GM12801 (cell line): ENCODE measurements around the gene SMC1A.

Experiments
- TF ChIP-seq, protein P1 (sequence below): IDR thresholded peaks from one replicate; pipeline ENCODE4 v1.5.1; 2011; ENCODE audit warnings: control low read depth; ENCODE audit not compliant: insufficient read length; ENCODE audit errors: extremely low read depth

SMC1A gene

DNA sequence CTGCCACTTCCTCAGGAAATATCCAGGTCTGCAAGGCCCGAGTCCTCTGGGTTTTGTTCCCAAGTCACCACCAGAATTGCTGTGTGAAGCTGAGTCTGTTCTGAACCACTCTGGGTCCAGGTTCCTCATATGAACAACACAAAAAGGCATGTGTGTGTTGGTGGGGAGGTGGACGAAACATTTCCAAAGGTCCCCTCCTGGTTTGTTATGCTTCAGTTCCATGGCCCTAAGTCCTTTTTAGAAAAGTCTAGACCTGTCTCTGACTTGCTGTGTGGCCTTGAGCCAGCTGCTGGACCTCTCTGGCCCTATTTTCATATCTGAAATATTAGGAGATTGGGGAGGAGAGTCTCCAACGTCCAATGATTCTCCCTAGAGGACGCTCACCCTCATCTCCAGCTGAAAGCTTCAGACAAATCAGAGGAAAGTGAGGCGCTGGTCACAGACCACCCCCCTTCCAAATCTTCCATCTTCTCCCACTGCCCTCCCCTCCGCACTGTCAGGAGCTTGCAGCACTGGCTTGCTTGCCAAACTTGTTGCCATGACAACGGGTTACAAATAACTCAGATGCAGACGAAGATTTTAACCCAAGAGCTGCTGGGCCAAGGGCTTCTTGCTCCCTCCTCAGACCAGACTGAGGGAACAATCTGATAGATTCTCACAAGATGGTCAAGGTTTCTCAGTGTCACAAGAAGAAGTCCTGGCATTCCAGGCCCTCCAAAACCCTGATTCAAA is 64.5 kb downstream of the SMC1A start:
- TF ChIP-seq, protein P1, sequence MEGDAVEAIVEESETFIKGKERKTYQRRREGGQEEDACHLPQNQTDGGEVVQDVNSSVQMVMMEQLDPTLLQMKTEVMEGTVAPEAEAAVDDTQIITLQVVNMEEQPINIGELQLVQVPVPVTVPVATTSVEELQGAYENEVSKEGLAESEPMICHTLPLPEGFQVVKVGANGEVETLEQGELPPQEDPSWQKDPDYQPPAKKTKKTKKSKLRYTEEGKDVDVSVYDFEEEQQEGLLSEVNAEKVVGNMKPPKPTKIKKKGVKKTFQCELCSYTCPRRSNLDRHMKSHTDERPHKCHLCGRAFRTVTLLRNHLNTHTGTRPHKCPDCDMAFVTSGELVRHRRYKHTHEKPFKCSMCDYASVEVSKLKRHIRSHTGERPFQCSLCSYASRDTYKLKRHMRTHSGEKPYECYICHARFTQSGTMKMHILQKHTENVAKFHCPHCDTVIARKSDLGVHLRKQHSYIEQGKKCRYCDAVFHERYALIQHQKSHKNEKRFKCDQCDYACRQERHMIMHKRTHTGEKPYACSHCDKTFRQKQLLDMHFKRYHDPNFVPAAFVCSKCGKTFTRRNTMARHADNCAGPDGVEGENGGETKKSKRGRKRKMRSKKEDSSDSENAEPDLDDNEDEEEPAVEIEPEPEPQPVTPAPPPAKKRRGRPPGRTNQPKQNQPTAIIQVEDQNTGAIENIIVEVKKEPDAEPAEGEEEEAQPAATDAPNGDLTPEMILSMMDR: no peak

DNA sequence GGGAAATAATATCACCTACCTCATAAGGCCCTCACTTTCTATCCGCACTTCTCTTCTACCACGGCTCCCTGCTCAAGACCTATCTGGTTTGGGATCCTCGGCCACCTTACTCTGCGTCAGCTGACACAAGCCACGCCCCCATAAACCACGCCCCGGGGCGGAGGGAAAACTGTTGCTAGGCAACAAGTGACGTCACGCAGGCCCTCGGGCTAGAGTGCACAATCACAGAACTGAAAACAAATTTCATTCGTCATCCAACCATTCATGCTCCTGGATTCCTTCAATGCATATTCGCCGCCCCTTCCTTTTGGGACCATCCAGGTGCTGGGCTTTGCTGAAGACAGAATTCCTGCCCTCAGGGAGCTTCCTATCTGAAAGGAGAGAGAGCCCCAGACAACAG is 66.3 kb downstream of the SMC1A start:
- TF ChIP-seq, protein P1: no peak

DNA sequence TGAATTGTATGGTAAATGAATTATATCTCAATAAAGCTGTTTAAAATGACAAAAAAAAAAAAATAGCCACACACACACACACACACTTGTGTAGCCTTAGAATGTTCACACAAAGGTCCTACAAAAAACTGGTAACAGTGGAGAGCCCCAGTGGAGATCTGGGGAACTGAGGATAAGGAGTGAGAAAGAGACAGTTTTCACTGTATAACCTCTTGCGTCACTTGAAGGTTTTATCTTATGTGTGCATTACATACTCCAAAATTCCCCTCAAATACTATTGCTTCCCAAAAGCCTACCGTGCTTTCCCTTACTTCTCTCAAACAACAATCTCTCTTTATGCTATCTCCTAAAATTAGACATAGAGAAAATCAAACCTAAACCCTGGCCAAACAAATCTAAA is 67.8 kb downstream of the SMC1A start:
- TF ChIP-seq, protein P1: no peak

DNA sequence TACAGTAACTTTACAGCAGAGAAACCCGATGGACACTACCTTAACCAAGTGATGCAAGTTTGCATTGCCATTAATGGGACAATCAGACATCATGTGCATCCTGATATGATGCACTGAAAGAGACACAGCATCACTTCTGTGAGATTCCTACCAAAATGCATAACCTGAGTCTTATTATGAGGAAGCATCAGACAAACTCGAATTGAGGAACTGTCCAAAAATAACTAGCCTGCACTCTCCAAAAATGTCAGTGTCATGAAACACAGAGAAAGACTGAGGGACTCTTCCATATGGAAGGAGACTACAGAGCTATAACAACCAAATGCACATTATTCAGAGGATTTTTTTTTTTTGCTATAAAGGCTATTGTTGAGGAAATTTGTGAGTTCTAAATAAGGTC is 74.5 kb downstream of the SMC1A start:
- TF ChIP-seq, protein P1: no peak

DNA sequence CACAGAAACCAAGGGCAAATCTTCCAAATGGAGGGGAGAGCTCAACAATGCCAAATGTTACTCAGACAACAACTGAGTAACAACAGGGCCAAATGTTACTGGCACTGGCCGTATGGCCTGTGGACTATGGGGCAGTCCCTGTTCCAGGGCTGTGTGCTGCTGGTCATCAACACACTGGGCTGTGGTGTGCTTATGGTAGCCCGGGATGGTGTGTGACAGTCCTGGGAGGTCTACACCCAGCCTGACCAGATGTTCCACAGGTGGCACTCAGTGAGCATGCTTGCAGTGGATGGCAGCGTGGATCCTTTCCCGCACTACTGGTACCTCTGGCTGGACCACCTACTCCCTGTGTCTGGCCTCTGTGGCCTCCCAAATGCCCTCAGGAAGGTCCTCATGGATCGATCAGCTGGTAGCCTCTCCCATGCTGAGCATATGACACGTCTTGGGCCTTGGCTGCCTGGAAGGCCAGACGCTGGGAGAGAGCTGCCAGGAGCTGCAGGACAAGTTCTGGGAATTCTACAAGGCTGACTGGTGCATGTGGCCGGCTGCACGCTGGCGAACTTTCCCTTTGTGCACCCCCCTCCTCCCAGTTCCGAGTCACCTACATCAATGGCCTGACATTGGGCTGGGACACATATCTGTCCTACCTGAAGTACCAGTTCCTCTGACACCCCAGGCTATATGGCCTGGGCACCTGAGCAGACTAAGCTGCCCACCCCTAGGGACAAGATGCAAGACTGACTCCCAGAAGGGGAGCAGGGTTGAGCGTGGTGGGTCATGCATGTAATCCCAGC is 81.4 kb downstream of the SMC1A start:
- TF ChIP-seq, protein P1: no peak

DNA sequence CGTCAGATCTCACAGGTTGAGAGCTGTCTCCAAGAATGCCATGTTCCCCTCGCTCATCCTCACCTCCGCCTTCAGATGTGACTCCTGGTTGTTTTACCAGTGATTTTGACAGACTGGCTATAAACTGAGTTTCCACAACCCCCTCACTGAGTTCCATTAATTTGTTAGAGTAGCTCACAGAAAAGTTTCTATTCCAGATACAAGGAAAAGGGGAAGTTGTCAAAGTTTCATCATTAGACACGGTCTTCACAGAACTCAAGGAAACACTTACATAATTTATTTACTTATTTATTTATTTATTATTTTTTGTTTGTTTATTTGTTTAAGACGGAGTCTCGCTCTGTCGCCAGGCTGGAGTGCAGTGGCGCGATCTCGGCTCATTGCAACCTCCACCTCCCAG is 85.4 kb downstream of the SMC1A start:
- TF ChIP-seq, protein P1: no peak

DNA sequence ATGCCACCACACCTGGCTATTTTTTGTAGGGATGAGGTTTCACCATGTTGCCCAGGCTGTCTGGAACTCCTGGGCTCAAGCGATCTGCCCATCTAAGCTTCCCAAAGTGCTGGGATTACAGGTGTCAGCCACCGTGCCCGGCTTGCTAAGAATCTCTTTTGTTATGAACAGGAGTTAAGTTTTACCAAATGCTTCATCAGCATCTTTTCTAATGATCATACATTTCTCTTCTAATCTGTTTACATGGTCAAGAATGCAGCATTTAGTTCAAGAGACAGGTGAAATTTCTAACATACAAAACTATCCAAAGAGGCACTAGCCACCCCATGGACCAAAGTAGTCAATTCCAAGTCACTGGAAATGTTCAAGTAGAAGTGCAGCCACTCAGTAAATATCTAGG is 88.6 kb downstream of the SMC1A start:
- TF ChIP-seq, protein P1: no peak
